Fibroblast of upper back skin (primary cell): ENCODE data around the gene LPCAT2.

Experiments used
- DNase-seq: peaks from one replicate; pipeline ENCODE4 v3.0.0-alpha.2; 2013

Gene LPCAT2

GRCh38 chr16:55508941-55509931 is at the start of gene LPCAT2:
TSS of gene LPCAT2 (plus strand) at chr16:55509072. CDS start at chr16:55509182, 110 bp downstream.
- DNase-seq, result peak; percentile 89

- no peak for DNase-seq
Measured at GRCh38 chr16:55462241-55462640, 46.6 kb upstream of the LPCAT2 start.

- no peak for DNase-seq
Measured at GRCh38 chr16:55464375-55464774, 44.5 kb upstream of the LPCAT2 start.

GRCh38 chr16:55465077-55465896 is 43.6 kb upstream of the LPCAT2 start:
- peak; percentile 78 for DNase-seq

GRCh38 chr16:55466209-55466608 is 42.7 kb upstream of the LPCAT2 start:
- DNase-seq, result no peak

- DNase-seq, result no peak
Measured at GRCh38 chr16:55467898-55468297, 41.0 kb upstream of the LPCAT2 start.

- no peak for DNase-seq
Measured at GRCh38 chr16:55468352-55468990, 40.4 kb upstream of the LPCAT2 start.

GRCh38 chr16:55469821-55470532 is 38.9 kb upstream of the LPCAT2 start:
- DNase-seq, result no peak

- peak; percentile 55 for DNase-seq
Measured at GRCh38 chr16:55470533-55471371, 38.1 kb upstream of the LPCAT2 start.

- peak; percentile 90 for DNase-seq
Measured at GRCh38 chr16:55471448-55472097, 37.3 kb upstream of the LPCAT2 start.

- DNase-seq, result no peak
Measured at GRCh38 chr16:55473587-55473986, 35.3 kb upstream of the LPCAT2 start.

GRCh38 chr16:55474821-55475220 is 34.1 kb upstream of the LPCAT2 start:
- no peak for DNase-seq

- no peak for DNase-seq
Measured at GRCh38 chr16:55475919-55476318, 33.0 kb upstream of the LPCAT2 start.

- no peak for DNase-seq
Measured at GRCh38 chr16:55476625-55477533, 32.0 kb upstream of the LPCAT2 start.

GRCh38 chr16:55477736-55478135 is 31.1 kb upstream of the LPCAT2 start:
- no peak for DNase-seq

GRCh38 chr16:55478827-55479429 is 29.9 kb upstream of the LPCAT2 start, which contains the start of gene MMP2:
TSS of gene MMP2 (plus strand) at chr16:55479198. CDS start at chr16:55479480, 282 bp downstream.
- peak; percentile 89 for DNase-seq

- no peak for DNase-seq
Measured at GRCh38 chr16:55479430-55480140, 29.3 kb upstream of the LPCAT2 start.

GRCh38 chr16:55480228-55480655 is 28.6 kb upstream of the LPCAT2 start:
- DNase-seq, result peak; percentile 94
